ENCODE data around the gene ARID3A. TPM values are rescaled to one million over a fixed set of nuclear protein-coding genes. Genes with fewer than 3 reads are reported as not detected.

Gene ARID3A
- total RNA-seq, 1 donor from 2014 or later = 6.6 TPM

DNA sequence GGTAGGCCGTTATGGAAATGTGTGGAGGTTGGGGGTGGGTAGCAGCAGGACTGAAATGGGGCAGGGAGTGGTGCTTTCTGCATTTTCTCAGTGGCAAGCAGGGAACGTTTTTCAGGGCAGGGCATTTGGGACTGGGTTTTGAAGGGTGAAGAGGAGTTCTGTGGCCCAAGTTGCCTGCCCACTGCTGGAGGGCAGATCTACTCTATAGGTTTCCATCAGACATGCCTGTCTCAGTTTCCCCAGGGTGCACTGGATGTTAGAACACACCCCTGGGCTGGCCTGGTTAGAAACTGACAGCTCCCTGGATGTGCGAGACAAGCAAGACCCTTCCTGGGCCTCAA, 73.5 kb downstream of the ARID3A start:
- no peak for DNase-seq (ENCODE audit: low spot score)
- H3K4me1 Mint-ChIP-seq (ENCODE audit: low read depth) = peaks cover 6% of the 10 kb centered on the region
- no peaks in the 10 kb centered on the region for H3K9me3 Mint-ChIP-seq (ENCODE audit: low read depth)
- no peak for TF ChIP-seq CTCF (IDR thresholded peaks at IDR 0.05)
- peaks cover 24% of the 10 kb centered on the region for H3K27me3 Mint-ChIP-seq (ENCODE audit: low read depth)
- no peaks in the 10 kb centered on the region for H3K36me3 Mint-ChIP-seq (ENCODE audit: low read depth)
- H3K4me3 Mint-ChIP-seq (ENCODE audit: unreplicated experiment) = peak overlapping the region; percentile 35
- no peak overlapping the region for H3K27ac Mint-ChIP-seq (ENCODE audit: unreplicated experiment)

- H3K4me3 Mint-ChIP-seq (ENCODE audit: unreplicated experiment) = peak within 1 kb of the TSS; percentile 40
- DNase-seq (ENCODE audit: low spot score) = no peak
Observed at GRCh38 chr19:1000095-1000494, 74.3 kb downstream of the ARID3A start, which contains the start of gene GRIN3B. TSS of gene GRIN3B (plus strand) at chr19:1000419. CDS start at chr19:1000438, 19 bp downstream.

GRCh38 chr19:1000591-1001537, 75.0 kb downstream of the ARID3A start:
- TF ChIP-seq CTCF (IDR thresholded peaks at IDR 0.05) = no peak
- Mint-ChIP-seq H3K27me3 (ENCODE audit: low read depth) (peaks cover 28% of the 10 kb centered on the region), H3K27ac (ENCODE audit: unreplicated experiment) (no peak overlapping the region), H3K36me3 (ENCODE audit: low read depth) (no peaks in the 10 kb centered on the region), H3K9me3 (ENCODE audit: low read depth) (no peaks in the 10 kb centered on the region), H3K4me3 (ENCODE audit: unreplicated experiment) (peak overlapping the region; percentile 40), H3K4me1 (ENCODE audit: low read depth) (peaks cover 6% of the 10 kb centered on the region)
- no peak for DNase-seq (ENCODE audit: low spot score)

More at GRCh38 chr19:1000095-1000494, 74.3 kb downstream of the ARID3A start, which contains the start of gene GRIN3B:
- H3K36me3 Mint-ChIP-seq (ENCODE audit: low read depth) = no peaks in the 10 kb centered on the region
- TF ChIP-seq CTCF (IDR thresholded peaks at IDR 0.05) = peak; percentile 79
- no peak within 1 kb of the TSS for H3K27ac Mint-ChIP-seq (ENCODE audit: unreplicated experiment)
- peaks cover 6% of the 10 kb centered on the region for H3K4me1 Mint-ChIP-seq (ENCODE audit: low read depth)
- no peaks in the 10 kb centered on the region for H3K9me3 Mint-ChIP-seq (ENCODE audit: low read depth)
- H3K27me3 Mint-ChIP-seq (ENCODE audit: low read depth) = peaks cover 26% of the 10 kb centered on the region

- Mint-ChIP-seq H3K4me1 (ENCODE audit: low read depth) (peaks cover 2% of the 10 kb centered on the region), H3K36me3 (ENCODE audit: low read depth) (no peaks in the 10 kb centered on the region), H3K27me3 (ENCODE audit: low read depth) (peaks cover 25% of the 10 kb centered on the region), H3K4me3 (ENCODE audit: unreplicated experiment) (no peak overlapping the region), H3K27ac (ENCODE audit: unreplicated experiment) (no peak overlapping the region), H3K9me3 (ENCODE audit: low read depth) (no peaks in the 10 kb centered on the region)
- peak; percentile 92 for TF ChIP-seq CTCF (IDR thresholded peaks at IDR 0.05)
- DNase-seq (ENCODE audit: low spot score) = no peak
Observed at GRCh38 chr19:1001538-1002166, 75.8 kb downstream of the ARID3A start.

GRCh38 chr19:1002600-1002999, 76.8 kb downstream of the ARID3A start:
- TF ChIP-seq CTCF (IDR thresholded peaks at IDR 0.05) = no peak
- Mint-ChIP-seq H3K36me3 (ENCODE audit: low read depth) (peaks cover 1% of the 10 kb centered on the region), H3K27me3 (ENCODE audit: low read depth) (peaks cover 21% of the 10 kb centered on the region), H3K4me1 (ENCODE audit: low read depth) (peaks cover 2% of the 10 kb centered on the region), H3K27ac (ENCODE audit: unreplicated experiment) (no peak overlapping the region), H3K4me3 (ENCODE audit: unreplicated experiment) (no peak overlapping the region), H3K9me3 (ENCODE audit: low read depth) (no peaks in the 10 kb centered on the region)
- no peak for DNase-seq (ENCODE audit: low spot score)
